DMS153 treated with DMSO at 0.1 percent for 48 hours (cell line): ENCODE results near the gene ABCC6.
"Not testable (repeated sequence)": the region's sequence is repeated elsewhere in the genome, so short reads cannot be mapped to it uniquely, and the experiment has no call there.

Source experiments
- DNase-seq: peaks from one replicate; lab custom pipeline; 2025; ENCODE audit not compliant: unreplicated experiment; lab: John Stamatoyannopoulos, UW

The ABCC6 gene

GRCh38 chr16:16223662-16224241 lies 458 bp upstream of the ABCC6 start:
- not testable (repeated sequence) for DNase-seq

GRCh38 chr16:16221382-16221781 lies 1.9 kb downstream of the ABCC6 start:
- not testable (repeated sequence) for DNase-seq

- not testable (repeated sequence) for DNase-seq
These were observed 2.8 kb downstream of the ABCC6 start for GRCh38 chr16:16220449-16220848.

DNA sequence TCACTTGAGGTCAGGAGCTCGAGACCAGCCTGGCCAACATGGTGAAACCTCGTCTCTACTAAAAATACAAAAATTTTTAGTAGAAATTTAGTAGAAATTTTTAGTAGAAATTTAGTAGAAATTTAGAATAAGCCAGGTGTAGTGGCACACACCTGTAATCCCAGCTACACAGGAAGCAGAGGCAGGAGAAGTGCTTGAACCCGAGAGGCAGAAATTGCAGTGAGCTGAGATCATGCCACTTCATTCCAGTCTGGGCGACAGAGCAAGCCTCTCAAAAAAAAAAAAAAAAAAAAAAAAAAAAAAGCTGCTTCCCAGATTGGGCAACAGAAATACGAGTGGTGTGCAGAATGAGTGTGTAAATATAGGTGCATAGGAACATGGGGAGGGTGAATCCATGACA lies 4.5 kb downstream of the ABCC6 start:
- DNase-seq, result not testable (repeated sequence)

GRCh38 chr16:16218349-16218748 lies 4.9 kb downstream of the ABCC6 start:
- DNase-seq, result not testable (repeated sequence)

GRCh38 chr16:16213863-16214293 lies 9.4 kb downstream of the ABCC6 start:
- DNase-seq, result not testable (repeated sequence)

GRCh38 chr16:16211404-16211803 lies 11.9 kb downstream of the ABCC6 start:
- not testable (repeated sequence) for DNase-seq

DNA sequence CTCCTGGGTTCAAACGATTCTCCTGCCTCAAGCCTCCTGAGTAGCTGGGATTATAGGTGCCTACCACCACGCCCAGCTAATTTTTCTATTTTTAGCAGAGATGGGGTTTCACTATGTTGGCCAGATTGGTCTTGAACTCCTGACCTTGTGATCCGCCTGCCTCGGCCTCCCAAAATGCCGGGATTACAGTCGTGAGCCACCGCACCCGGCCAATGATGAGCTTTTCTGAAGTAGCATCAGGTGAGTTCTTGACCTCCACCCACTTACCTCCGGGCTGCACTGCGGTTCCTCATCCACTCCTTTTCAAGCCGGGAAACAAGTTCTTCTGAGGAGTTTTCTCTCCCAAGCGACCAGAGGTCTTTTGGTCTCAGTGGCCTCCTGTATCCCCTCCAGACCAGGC lies 14.8 kb downstream of the ABCC6 start:
- not testable (repeated sequence) for DNase-seq

GRCh38 chr16:16207787-16208334 lies 15.4 kb downstream of the ABCC6 start:
- DNase-seq, result not testable (repeated sequence)

DNA sequence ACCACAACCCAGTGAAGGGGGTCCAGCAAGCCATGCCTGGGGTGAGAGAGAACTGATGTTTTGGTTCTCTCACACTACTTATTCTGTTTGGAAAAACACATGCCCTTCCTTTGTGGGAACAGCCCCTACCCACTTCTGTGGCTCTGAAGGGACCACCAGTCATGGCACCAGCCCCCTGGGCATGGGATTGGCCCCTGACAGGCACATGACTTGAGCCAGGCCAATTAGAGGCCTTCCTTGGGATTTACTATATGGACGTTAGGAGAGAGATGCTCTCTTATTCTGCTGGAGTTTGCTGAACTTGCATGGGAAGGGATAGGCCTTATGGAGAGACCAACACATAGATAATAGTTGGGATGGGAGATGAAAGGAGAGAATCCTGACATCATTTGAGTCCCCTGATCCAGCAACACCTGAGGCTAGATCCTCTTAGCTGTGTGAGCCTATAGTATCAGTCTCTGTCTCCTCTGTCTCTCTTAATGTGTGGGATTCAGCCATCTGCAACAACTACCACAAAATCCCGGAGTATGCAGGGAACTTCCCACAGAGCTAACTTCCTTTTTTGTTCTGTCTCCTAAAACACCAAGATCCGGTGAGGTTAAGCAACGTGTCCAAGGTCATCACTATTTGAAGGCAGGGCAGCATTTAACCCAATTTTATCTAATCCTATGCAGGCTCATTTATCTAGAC lies 16.1 kb downstream of the ABCC6 start:
- DNase-seq, result not testable (repeated sequence)

GRCh38 chr16:16205864-16206263 lies 17.4 kb downstream of the ABCC6 start:
- DNase-seq, result not testable (repeated sequence)

- not testable (repeated sequence) for DNase-seq
These were observed 18.7 kb downstream of the ABCC6 start for GRCh38 chr16:16204552-16204951.

DNA sequence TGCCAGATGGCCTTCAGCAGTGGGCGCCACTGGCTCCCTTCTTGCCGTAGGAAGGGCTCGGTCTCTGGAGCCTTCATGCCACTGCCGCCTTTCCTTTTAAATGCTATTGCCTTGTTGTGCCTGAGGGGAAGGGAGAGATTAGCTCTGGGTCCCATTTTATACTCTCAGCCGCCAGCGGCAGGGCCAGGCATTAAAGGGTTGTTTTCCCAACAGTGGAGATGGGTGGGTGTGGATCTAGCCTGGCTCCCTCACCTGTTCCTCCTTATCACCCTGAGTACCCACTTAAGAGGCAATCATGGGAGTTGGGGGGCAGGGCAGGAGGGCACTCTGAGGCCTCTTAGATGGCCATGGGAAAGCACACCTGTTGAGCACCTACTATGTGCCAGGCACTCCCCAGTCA lies 19.8 kb downstream of the ABCC6 start:
- DNase-seq, result not testable (repeated sequence)

DNA sequence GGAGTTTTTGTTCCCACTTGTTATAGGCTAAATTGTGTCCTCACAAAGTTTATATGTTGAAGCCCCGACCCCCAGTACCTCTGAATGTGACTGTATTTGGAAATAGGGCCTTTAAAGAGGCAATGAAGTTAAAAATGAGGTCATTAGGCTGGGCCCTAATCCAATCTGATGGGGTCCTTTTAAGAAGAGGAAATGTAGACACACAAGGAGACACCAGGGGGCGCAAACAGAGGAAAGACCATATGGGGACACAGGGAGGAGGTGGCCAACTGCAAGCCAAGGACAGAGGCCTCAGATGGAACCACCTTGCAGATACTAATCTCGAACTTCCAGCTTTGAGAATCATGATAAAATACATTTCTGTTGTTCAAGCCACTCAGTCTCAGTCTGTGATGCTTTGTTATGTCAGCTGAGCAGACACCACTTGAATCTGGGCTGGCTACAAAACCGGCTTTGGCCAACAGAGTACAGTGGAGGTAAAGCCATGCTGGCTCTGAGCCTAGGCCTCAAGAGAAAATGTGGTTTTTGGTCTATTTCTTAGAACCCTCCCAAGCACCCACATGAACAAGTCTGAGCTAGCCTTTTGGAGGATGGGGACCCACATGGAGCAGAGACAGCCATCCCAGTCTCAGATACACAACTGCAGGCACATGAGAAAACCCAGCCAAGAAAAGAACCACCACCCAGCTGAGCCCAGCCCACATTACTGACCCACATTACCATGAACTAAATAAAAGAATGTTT lies 20.7 kb downstream of the ABCC6 start:
- not testable (repeated sequence) for DNase-seq

DNA sequence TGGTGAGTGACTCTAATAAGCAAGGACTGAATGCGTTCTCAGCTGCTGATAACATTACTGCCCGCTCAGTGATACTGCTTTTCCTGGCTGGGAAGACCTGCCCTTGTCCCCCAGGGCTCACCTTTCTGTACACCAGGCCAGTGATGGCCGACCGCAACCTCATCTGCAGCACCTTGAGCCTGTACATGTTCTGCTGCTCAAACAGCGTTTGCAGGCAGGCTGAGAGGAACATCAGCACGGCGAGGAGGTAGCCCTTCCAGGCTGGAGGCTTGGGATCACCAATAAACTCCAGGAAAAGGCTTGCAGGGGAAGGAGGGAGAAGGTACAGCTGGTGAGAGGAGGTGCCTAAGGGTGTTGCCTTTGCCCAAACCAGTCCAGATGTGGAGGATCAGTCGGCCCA lies 21.4 kb downstream of the ABCC6 start:
- DNase-seq, result not testable (repeated sequence)

- DNase-seq, result not testable (repeated sequence)
These were observed 22.9 kb downstream of the ABCC6 start for GRCh38 chr16:16200391-16200790.

DNA sequence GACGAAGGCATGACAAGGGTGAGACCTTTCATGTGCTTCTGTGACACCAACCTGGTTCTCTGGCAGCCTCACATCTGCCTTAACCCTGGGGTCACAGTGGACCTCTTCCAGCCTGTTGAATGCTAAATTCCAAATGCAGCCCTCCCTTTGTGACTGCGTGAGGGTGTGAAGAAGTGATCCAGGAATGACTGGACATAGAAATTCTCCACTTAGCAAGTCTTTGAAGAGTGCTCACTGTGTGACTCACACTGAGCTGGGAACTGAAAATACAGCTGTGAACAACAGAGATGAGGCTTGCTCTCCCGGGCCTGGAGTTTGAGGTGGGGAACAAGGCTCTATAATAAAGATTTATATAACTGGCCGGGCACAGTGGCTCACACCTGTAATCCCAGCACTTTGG lies 23.9 kb downstream of the ABCC6 start:
- not testable (repeated sequence) for DNase-seq

GRCh38 chr16:16197966-16198365 lies 25.3 kb downstream of the ABCC6 start:
- DNase-seq, result no peak

DNA sequence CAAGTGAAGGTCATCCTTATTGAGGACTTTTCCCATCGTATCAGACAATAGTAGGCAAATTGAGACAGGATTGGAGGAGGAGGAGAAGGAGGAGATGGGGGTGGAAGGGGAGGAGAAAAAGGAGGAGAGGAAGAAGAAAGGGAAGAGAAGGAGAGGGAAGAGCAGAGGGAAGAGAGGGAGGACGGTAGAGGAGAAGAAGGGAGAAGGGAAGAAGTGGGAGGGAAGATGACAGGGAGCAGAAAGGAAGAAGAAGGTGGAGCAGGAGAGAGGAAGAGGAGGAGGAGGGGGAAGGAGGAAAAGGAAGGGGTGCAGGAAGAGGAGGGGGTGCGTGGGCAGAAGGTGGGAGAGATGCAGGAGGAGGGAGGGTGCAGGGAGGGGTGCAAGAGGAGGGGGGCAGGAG lies 26.0 kb downstream of the ABCC6 start:
- DNase-seq, result no peak

DNA sequence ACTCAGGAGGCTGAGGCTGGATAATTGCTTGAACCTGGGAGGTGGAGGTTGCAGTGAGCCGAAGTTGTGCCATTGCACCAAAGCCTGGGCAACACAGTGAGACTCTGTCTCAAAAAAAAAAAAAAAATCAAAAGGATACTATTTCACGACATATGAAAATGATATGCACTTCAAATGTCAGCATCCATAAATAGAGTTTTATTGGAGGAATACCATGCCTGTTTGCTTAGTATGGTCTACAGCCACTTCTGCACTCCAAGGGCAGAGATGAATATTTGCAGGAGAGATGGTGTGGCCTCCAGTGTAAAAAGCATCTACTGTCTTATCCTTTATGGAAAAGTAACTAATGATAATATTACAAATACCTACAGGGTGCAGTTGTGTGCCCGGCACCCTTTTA lies 27.2 kb downstream of the ABCC6 start:
- DNase-seq, result no peak

DNA sequence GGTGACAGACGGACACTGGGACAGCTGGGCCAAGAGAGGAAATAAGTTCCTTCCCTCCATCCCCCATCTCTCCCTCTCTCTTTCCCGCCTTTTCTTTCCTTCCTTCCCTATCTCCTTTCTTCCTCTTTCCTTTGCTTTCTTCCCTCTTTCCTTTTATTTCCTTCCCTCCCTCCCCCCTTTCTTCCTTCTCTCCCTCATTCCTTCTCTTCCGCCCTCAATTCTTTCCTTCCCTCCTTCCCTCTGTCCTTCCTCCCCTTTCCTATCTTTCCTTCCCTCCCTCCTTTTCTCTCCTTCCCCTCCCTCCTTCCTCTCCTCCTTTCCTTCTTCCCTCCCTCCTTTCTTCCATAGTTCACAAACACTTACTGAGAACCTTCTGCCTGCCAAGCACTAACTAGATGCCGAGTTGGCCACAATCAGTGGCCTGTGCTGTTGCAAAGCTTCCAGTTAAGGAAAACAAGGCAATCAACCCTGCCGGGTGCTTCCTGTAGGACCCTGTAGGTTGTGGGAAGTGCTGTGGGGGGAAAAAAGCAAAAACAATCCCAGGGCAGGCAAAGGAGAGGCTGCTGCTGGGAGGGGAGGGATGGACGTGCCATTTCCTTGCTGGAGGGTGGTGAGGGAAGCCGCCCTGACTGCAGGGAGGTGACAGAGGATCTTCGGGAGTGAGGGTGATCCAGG lies 31.7 kb downstream of the ABCC6 start:
- no peak for DNase-seq
